KMS-11 (cell line): Measurements from ENCODE around the gene TAC4.

Source experiments
- H2AFZ ChIP-seq: fragments of 200-600 bp; sonication (generic); 2 replicates; pipeline ENCODE4 v1.6.1; 2016; ENCODE audit warnings: antibody characterized with exemption, mixed run types, low read depth
- H3K27ac ChIP-seq: fragments of 200-600 bp; sonication (generic); 2 replicates; pipeline ENCODE4 v1.6.1; 2016; ENCODE audit warnings: mild to moderate bottlenecking, mixed run types
- H3K27me3 ChIP-seq: fragments of 200-600 bp; sonication (generic); 2 replicates; pipeline ENCODE4 v1.6.1; 2017; ENCODE audit warnings: mild to moderate bottlenecking, low read depth, mixed run types, moderate library complexity; ENCODE audit not compliant: insufficient read depth
- H3K36me3 ChIP-seq: fragments of 200-600 bp; sonication (generic); 2 replicates; pipeline ENCODE4 v1.6.1; 2017; ENCODE audit warnings: mild to moderate bottlenecking, mixed run types; ENCODE audit not compliant: insufficient read depth
- H3K4me1 ChIP-seq: fragments of 200-600 bp; sonication (generic); 2 replicates; pipeline ENCODE4 v1.6.1; 2016; ENCODE audit warnings: mild to moderate bottlenecking, low read depth, mixed run types; ENCODE audit not compliant: poor library complexity, severe bottlenecking
- H3K4me2 ChIP-seq: fragments of 200-600 bp; sonication (generic); 2 replicates; pipeline ENCODE4 v1.7.0; 2016; ENCODE audit warnings: mild to moderate bottlenecking, mixed run types
- H3K4me3 ChIP-seq: fragments of 200-600 bp; sonication (generic); IDR thresholded peaks from 2 replicates; pipeline ENCODE4 v1.6.1; 2017; ENCODE audit warnings: low read depth, low read length, mixed read lengths; ENCODE audit not compliant: insufficient read depth
- H3K79me2 ChIP-seq: fragments of 200-600 bp; sonication (generic); 2 replicates; pipeline ENCODE4 v1.6.1; 2016; ENCODE audit warnings: low read depth, mixed run types; ENCODE audit not compliant: insufficient read depth
- H3K9ac ChIP-seq: fragments of 200-600 bp; sonication (generic); 2 replicates; pipeline ENCODE4 v1.6.1; 2016; ENCODE audit warnings: mild to moderate bottlenecking, mixed run types
- H4K20me1 ChIP-seq: fragments of 200-600 bp; sonication (generic); 2 replicates; pipeline ENCODE4 v1.6.1; 2016; ENCODE audit warnings: mild to moderate bottlenecking, mixed run types; ENCODE audit not compliant: insufficient read depth
- CTCF ChIP-seq: fragments of 200-600 bp; sonication (generic); conservative IDR thresholded peaks from 2 replicates; pipeline ENCODE4 v1.6.1; 2017; ENCODE audit warnings: low read depth, mild to moderate bottlenecking, antibody characterized with exemption, low read length, moderate library complexity, mixed read lengths

The TAC4 gene

GRCh38 chr17:49836111-49837030 lies 11.5 kb downstream of the TAC4 start:
- H3K4me2 ChIP-seq: no peak overlapping the region
- H3K9ac ChIP-seq: no peak overlapping the region
- H3K4me3 ChIP-seq: no peak overlapping the region
- H3K36me3 ChIP-seq: no peaks in the 10 kb centered on the region
- H3K27ac ChIP-seq: no peak overlapping the region
- no peaks in the 10 kb centered on the region for H4K20me1 ChIP-seq
- no peaks in the 10 kb centered on the region for H3K4me1 ChIP-seq
- TF ChIP-seq CTCF: no peak
- H3K79me2 ChIP-seq: no peaks in the 10 kb centered on the region
- no peaks in the 10 kb centered on the region for H3K27me3 ChIP-seq
- H2AFZ ChIP-seq: no peak overlapping the region

GRCh38 chr17:49835472-49835871 lies 12.4 kb downstream of the TAC4 start:
- Histone ChIP-seq H3K27me3 (no peaks in the 10 kb centered on the region), H3K27ac (no peak overlapping the region), H3K36me3 (no peaks in the 10 kb centered on the region), H3K4me1 (no peaks in the 10 kb centered on the region), H2AFZ (no peak overlapping the region), H4K20me1 (no peaks in the 10 kb centered on the region), H3K9ac (no peak overlapping the region), H3K79me2 (no peaks in the 10 kb centered on the region), H3K4me2 (no peak overlapping the region), H3K4me3 (no peak overlapping the region)
- no peak for TF ChIP-seq CTCF

- H3K9ac ChIP-seq: no peak overlapping the region
- H3K36me3 ChIP-seq: no peaks in the 10 kb centered on the region
- H3K27me3 ChIP-seq: no peaks in the 10 kb centered on the region
- H3K27ac ChIP-seq: no peak overlapping the region
- no peaks in the 10 kb centered on the region for H3K79me2 ChIP-seq
- no peak overlapping the region for H3K4me3 ChIP-seq
- no peak overlapping the region for H2AFZ ChIP-seq
- TF ChIP-seq CTCF: no peak
- no peaks in the 10 kb centered on the region for H4K20me1 ChIP-seq
- H3K4me1 ChIP-seq: no peaks in the 10 kb centered on the region
- no peak overlapping the region for H3K4me2 ChIP-seq
Measured at GRCh38 chr17:49834118-49834743, 13.6 kb downstream of the TAC4 start.

- no peak for TF ChIP-seq CTCF
- no peak overlapping the region for H3K4me2 ChIP-seq
- H3K36me3 ChIP-seq: no peaks in the 10 kb centered on the region
- H3K27me3 ChIP-seq: no peaks in the 10 kb centered on the region
- no peaks in the 10 kb centered on the region for H4K20me1 ChIP-seq
- H3K4me1 ChIP-seq: no peaks in the 10 kb centered on the region
- H2AFZ ChIP-seq: no peak overlapping the region
- H3K79me2 ChIP-seq: no peaks in the 10 kb centered on the region
- no peak overlapping the region for H3K27ac ChIP-seq
- no peak overlapping the region for H3K9ac ChIP-seq
- H3K4me3 ChIP-seq: no peak overlapping the region
Measured at GRCh38 chr17:49832840-49833599, 14.8 kb downstream of the TAC4 start.
